WTC11 (cell line): ENCODE data around the gene PLAC8. TPM values are rescaled to one million over a fixed set of nuclear protein-coding genes. Genes with fewer than 3 reads are reported as not detected.

Source experiments
- ATAC-seq: fragments of 200-7000 bp; cut with Tn5 transposase; 2 replicates; pipeline ENCODE4 v1.10.0; 2021; ENCODE audit warnings: mild to moderate bottlenecking, moderate library complexity
- CTCF ChIA-PET: fragments of 300-600 bp; sonication (Branson Sonifier 250); formaldehyde crosslinking; loops from one replicate; lab custom pipeline; 2021; ENCODE audit warnings: antibody characterized with exemption; lab: Charles Lee
- POLR2A ChIA-PET: fragments of 350-600 bp; sonication (Branson Sonifier 250); formaldehyde crosslinking; loops from one replicate; lab custom pipeline; 2021; ENCODE audit warnings: antibody characterized with exemption; lab: Charles Lee
- DNase-seq: peaks from one replicate; pipeline ENCODE4 v3.0.0; 2021; ENCODE audit warnings: low spot score
- H3K27ac Mint-ChIP-seq: 2 replicates; pipeline ENCODE4 v1.8.0; 2021; ENCODE audit warnings: mixed read lengths
- H3K27me3 Mint-ChIP-seq: 2 replicates; pipeline ENCODE4 v1.8.0; 2021; ENCODE audit warnings: low read depth, mild to moderate bottlenecking, moderate library complexity, mixed read lengths
- H3K36me3 Mint-ChIP-seq: 2 replicates; pipeline ENCODE4 v1.8.0; 2021; ENCODE audit warnings: mixed read lengths
- H3K4me1 Mint-ChIP-seq: 2 replicates; pipeline ENCODE4 v1.8.0; 2022; ENCODE audit warnings: mixed read lengths
- H3K4me3 Mint-ChIP-seq: 2 replicates; pipeline ENCODE4 v1.8.0; 2021; ENCODE audit warnings: mild to moderate bottlenecking, moderate library complexity, mixed read lengths
- H3K9me3 Mint-ChIP-seq: 2 replicates; pipeline ENCODE4 v1.8.0; 2021; ENCODE audit warnings: mixed read lengths
- ELF4 ChIP-seq: sonication (generic); formaldehyde crosslinking; IDR thresholded peaks from 2 replicates; pipeline ENCODE4 v1.8.1; 2022; ENCODE audit warnings: low read depth, mild to moderate bottlenecking, moderate library complexity, missing genetic modification reagents
- FOXJ3 ChIP-seq: sonication (generic); formaldehyde crosslinking; IDR thresholded peaks from 2 replicates; pipeline ENCODE4 v1.9.0; 2021; ENCODE audit warnings: missing genetic modification reagents, mild to moderate bottlenecking, borderline replicate concordance
- HMGA2 ChIP-seq: fragments of 250-450 bp; sonication (Bioruptor Pico); IDR thresholded peaks from 2 replicates; pipeline ENCODE4 v1.4.0; 2021; ENCODE audit warnings: mild to moderate bottlenecking, moderate library complexity
- NR3C1 ChIP-seq: sonication (generic); formaldehyde crosslinking; conservative IDR thresholded peaks from 2 replicates; pipeline ENCODE4 v1.8.1; 2023; ENCODE audit warnings: low read depth, mild to moderate bottlenecking, missing genetic modification reagents
- ZNF396 ChIP-seq: fragments of 250-450 bp; sonication (Bioruptor Pico); IDR thresholded peaks from 2 replicates; pipeline ENCODE4 v1.8.0; 2021; ENCODE audit warnings: mild to moderate bottlenecking, moderate library complexity, borderline replicate concordance
- total RNA-seq: library from RNA; stranded (reverse); gene quantifications from 3 replicates; pipeline ENCODE4 v1.2.3, GENCODE V29; 2021
- TF ChIP-seq, protein P1 (sequence below): sonication (generic); formaldehyde crosslinking; IDR thresholded peaks from 2 replicates; pipeline ENCODE4 v1.8.1; 2023; ENCODE audit warnings: mild to moderate bottlenecking, missing genetic modification reagents, borderline replicate concordance
- TF ChIP-seq, protein P2 (sequence below): sonication (generic); formaldehyde crosslinking; IDR thresholded peaks from 2 replicates; pipeline ENCODE4 v1.8.1; 2023; ENCODE audit warnings: mild to moderate bottlenecking, missing genetic modification reagents, moderate library complexity
- TF ChIP-seq, protein P3 (sequence below): sonication (generic); formaldehyde crosslinking; IDR thresholded peaks from 2 replicates; pipeline ENCODE4 v1.8.0; 2022; ENCODE audit warnings: missing genetic modification reagents
- TF ChIP-seq, protein P4 (sequence below): fragments of 250-450 bp; sonication (Bioruptor Pico); conservative IDR thresholded peaks from 2 replicates; pipeline ENCODE4 v1.9.0; 2021; ENCODE audit warnings: mild to moderate bottlenecking
- TF ChIP-seq, protein P5 (sequence below): sonication (generic); formaldehyde crosslinking; conservative IDR thresholded peaks from 2 replicates; pipeline ENCODE4 v1.8.1; 2022; ENCODE audit warnings: mild to moderate bottlenecking, missing genetic modification reagents
- TF ChIP-seq, protein P6 (sequence below): sonication (generic); formaldehyde crosslinking; IDR thresholded peaks from 2 replicates; pipeline ENCODE4 v1.8.0; 2022; ENCODE audit warnings: mild to moderate bottlenecking, missing genetic modification reagents
- TF ChIP-seq, protein P7 (sequence below): sonication (generic); formaldehyde crosslinking; IDR thresholded peaks from 2 replicates; pipeline ENCODE4 v1.8.0; 2022; ENCODE audit warnings: mild to moderate bottlenecking, missing genetic modification reagents
- TF ChIP-seq, protein P8 (sequence below): sonication (generic); formaldehyde crosslinking; IDR thresholded peaks from 2 replicates; pipeline ENCODE4 v1.8.0; 2023; ENCODE audit warnings: missing genetic modification reagents
- TF ChIP-seq, protein P9 (sequence below): fragments of 250-450 bp; sonication (Bioruptor Pico); IDR thresholded peaks from 2 replicates; pipeline ENCODE4 v1.9.0; 2021; ENCODE audit warnings: mild to moderate bottlenecking

Gene PLAC8
- total RNA-seq, 1 experiment from 2014 or later = 1.6 TPM

DNA sequence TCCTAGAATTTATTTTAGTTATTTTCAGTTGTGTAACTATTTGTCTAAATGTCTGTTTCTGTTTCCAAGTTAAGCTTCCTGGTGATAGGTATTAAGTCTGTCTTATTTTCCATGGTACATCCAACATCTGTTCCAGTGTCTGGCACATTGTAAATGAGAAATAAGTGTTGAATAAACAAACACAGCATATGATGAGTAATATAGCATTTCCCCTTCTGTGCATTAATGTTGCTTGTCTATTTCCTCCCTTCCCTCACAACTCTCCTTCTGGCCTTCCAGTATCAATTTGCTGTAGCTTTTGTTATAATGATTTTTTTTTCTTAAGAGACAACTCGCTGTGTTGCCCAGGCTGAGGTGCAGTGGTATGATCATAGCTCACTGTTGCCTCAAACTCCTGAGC is 43.4 kb downstream of the PLAC8 start (continued):
- TF ChIP-seq, protein P1, sequence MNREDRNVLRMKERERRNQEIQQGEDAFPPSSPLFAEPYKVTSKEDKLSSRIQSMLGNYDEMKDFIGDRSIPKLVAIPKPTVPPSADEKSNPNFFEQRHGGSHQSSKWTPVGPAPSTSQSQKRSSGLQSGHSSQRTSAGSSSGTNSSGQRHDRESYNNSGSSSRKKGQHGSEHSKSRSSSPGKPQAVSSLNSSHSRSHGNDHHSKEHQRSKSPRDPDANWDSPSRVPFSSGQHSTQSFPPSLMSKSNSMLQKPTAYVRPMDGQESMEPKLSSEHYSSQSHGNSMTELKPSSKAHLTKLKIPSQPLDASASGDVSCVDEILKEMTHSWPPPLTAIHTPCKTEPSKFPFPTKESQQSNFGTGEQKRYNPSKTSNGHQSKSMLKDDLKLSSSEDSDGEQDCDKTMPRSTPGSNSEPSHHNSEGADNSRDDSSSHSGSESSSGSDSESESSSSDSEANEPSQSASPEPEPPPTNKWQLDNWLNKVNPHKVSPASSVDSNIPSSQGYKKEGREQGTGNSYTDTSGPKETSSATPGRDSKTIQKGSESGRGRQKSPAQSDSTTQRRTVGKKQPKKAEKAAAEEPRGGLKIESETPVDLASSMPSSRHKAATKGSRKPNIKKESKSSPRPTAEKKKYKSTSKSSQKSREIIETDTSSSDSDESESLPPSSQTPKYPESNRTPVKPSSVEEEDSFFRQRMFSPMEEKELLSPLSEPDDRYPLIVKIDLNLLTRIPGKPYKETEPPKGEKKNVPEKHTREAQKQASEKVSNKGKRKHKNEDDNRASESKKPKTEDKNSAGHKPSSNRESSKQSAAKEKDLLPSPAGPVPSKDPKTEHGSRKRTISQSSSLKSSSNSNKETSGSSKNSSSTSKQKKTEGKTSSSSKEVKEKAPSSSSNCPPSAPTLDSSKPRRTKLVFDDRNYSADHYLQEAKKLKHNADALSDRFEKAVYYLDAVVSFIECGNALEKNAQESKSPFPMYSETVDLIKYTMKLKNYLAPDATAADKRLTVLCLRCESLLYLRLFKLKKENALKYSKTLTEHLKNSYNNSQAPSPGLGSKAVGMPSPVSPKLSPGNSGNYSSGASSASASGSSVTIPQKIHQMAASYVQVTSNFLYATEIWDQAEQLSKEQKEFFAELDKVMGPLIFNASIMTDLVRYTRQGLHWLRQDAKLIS (CRISPR knock-in tag) = no peak
- TF ChIP-seq, protein P2, sequence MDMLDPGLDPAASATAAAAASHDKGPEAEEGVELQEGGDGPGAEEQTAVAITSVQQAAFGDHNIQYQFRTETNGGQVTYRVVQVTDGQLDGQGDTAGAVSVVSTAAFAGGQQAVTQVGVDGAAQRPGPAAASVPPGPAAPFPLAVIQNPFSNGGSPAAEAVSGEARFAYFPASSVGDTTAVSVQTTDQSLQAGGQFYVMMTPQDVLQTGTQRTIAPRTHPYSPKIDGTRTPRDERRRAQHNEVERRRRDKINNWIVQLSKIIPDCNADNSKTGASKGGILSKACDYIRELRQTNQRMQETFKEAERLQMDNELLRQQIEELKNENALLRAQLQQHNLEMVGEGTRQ (CRISPR knock-in tag) = no peak
- TF ChIP-seq, protein P3, sequence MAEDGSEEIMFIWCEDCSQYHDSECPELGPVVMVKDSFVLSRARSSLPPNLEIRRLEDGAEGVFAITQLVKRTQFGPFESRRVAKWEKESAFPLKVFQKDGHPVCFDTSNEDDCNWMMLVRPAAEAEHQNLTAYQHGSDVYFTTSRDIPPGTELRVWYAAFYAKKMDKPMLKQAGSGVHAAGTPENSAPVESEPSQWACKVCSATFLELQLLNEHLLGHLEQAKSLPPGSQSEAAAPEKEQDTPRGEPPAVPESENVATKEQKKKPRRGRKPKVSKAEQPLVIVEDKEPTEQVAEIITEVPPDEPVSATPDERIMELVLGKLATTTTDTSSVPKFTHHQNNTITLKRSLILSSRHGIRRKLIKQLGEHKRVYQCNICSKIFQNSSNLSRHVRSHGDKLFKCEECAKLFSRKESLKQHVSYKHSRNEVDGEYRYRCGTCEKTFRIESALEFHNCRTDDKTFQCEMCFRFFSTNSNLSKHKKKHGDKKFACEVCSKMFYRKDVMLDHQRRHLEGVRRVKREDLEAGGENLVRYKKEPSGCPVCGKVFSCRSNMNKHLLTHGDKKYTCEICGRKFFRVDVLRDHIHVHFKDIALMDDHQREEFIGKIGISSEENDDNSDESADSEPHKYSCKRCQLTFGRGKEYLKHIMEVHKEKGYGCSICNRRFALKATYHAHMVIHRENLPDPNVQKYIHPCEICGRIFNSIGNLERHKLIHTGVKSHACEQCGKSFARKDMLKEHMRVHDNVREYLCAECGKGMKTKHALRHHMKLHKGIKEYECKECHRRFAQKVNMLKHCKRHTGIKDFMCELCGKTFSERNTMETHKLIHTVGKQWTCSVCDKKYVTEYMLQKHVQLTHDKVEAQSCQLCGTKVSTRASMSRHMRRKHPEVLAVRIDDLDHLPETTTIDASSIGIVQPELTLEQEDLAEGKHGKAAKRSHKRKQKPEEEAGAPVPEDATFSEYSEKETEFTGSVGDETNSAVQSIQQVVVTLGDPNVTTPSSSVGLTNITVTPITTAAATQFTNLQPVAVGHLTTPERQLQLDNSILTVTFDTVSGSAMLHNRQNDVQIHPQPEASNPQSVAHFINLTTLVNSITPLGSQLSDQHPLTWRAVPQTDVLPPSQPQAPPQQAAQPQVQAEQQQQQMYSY (CRISPR knock-in tag) = no peak
- no peak for TF ChIP-seq ZNF396 (CRISPR knock-in tag)

DNA sequence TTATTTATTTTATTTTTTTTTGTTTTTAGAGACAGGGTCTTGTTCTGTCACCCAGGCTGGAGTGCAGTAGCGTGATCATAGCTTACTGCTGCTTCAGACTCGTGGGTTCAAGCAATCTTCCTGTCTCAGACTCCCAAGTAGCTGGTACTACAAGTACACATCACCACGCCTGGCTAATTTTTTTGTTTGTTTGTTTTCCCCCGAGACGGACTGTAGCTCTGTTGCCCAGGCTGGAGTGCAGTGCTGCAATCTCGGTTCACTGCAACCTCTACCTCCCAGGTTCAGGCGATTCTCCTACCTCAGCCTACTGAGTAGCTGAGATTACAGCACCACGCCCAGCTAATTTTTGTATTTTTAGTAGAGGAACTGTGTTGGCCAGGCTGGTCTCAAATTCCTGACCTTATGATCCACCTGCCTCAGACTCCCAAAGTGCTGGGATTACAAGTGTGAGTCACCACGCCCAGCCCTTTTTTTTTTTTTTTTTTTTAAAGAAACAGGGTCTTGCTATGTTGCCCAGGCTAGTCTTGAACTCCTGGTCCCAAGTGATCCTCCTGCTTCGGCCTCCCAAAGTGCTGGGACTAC is 47.4 kb downstream of the PLAC8 start:
- Mint-ChIP-seq H3K27me3 (no peaks in the 10 kb centered on the region), H3K27ac (no peak overlapping the region), H3K9me3 (no peaks in the 10 kb centered on the region), H3K4me3 (no peak overlapping the region), H3K4me1 (no peaks in the 10 kb centered on the region), H3K36me3 (peaks cover 15% of the 10 kb centered on the region; the same call in 1 of the 2 replicates)
- TF ChIP-seq, protein P4, sequence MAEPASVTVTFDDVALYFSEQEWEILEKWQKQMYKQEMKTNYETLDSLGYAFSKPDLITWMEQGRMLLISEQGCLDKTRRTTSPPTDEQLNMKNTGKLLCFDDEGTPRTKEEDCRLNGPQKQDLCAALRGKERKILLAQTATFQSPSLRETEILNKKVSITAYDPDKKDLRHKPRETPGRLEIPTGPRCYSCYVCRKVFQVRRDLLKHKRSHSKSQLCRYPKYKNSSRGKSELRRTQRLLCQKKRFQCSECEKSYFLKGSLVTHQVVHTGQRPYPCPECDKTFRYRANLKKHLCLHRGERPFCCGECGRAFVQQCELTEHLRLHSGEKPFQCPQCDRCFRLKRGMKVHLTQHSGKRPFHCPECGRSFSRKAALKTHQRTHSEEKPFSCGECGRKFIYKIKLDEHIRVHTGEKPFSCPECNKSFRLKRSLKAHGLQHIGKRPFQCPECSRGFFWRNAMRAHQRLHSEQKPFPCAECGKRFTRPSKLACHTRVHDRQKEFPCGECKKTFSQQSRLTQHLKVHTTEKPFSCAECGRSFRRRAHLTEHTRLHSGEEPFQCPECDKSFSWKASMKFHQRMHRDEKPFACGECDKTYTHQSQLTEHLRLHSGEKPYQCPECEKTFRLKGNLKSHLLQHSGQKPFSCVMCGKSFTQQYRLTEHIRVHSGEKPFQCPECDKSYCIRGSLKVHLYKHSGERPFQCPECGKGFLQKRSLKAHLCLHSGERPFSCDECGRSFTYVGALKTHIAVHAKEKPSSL = no peak
- ChIA-PET CTCF (interaction anchor here (0.6 kb wide), 1 partner anchor 33 kb away, joined by 3 read pairs; no protein-coding TSS in a partner anchor), POLR2A (no interaction called here)
- no peak for DNase-seq
- ATAC-seq = no peak

DNA sequence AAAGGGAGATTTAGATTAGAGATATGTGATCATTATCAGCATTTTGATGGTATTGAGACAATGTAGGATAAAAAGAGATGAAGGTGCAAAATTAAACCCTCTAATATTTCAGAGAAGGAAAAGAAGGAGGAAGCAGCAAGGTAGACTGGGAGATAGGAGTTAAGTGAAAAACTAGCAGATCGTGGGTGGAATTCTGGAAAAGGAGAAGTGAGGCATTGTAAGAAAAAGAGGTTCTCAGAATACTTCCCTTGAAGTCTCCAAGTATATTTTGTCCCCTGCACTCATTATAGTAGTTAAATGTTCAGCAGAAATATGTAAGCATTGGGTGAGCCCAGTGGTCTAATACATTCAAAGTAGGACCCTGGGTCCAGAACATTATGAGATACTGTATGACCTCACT is 49.3 kb downstream of the PLAC8 start:
- Mint-ChIP-seq H3K27ac (no peak overlapping the region), H3K4me3 (no peak overlapping the region), H3K4me1 (no peaks in the 10 kb centered on the region), H3K27me3 (no peaks in the 10 kb centered on the region), H3K36me3 (peaks cover 21% of the 10 kb centered on the region), H3K9me3 (no peaks in the 10 kb centered on the region)
- CTCF ChIA-PET = no interaction called here
- DNase-seq (no peak), ATAC-seq (no peak)
- POLR2A ChIA-PET = no interaction called here
- TF ChIP-seq NR3C1 (CRISPR knock-in tag) = no peak
- TF ChIP-seq, protein P5, sequence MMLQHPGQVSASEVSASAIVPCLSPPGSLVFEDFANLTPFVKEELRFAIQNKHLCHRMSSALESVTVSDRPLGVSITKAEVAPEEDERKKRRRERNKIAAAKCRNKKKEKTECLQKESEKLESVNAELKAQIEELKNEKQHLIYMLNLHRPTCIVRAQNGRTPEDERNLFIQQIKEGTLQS = no peak
- TF ChIP-seq, protein P6, sequence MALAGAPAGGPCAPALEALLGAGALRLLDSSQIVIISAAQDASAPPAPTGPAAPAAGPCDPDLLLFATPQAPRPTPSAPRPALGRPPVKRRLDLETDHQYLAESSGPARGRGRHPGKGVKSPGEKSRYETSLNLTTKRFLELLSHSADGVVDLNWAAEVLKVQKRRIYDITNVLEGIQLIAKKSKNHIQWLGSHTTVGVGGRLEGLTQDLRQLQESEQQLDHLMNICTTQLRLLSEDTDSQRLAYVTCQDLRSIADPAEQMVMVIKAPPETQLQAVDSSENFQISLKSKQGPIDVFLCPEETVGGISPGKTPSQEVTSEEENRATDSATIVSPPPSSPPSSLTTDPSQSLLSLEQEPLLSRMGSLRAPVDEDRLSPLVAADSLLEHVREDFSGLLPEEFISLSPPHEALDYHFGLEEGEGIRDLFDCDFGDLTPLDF = no peak
- TF ChIP-seq, protein P7, sequence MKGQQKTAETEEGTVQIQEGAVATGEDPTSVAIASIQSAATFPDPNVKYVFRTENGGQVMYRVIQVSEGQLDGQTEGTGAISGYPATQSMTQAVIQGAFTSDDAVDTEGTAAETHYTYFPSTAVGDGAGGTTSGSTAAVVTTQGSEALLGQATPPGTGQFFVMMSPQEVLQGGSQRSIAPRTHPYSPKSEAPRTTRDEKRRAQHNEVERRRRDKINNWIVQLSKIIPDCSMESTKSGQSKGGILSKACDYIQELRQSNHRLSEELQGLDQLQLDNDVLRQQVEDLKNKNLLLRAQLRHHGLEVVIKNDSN (CRISPR knock-in tag) = no peak
- TF ChIP-seq ELF4 (CRISPR knock-in tag) = no peak
- TF ChIP-seq HMGA2 = no peak
- TF ChIP-seq, protein P8, sequence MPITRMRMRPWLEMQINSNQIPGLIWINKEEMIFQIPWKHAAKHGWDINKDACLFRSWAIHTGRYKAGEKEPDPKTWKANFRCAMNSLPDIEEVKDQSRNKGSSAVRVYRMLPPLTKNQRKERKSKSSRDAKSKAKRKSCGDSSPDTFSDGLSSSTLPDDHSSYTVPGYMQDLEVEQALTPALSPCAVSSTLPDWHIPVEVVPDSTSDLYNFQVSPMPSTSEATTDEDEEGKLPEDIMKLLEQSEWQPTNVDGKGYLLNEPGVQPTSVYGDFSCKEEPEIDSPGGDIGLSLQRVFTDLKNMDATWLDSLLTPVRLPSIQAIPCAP (CRISPR knock-in tag) = no peak
- TF ChIP-seq FOXJ3 (CRISPR knock-in tag) = no peak
- TF ChIP-seq, protein P9, sequence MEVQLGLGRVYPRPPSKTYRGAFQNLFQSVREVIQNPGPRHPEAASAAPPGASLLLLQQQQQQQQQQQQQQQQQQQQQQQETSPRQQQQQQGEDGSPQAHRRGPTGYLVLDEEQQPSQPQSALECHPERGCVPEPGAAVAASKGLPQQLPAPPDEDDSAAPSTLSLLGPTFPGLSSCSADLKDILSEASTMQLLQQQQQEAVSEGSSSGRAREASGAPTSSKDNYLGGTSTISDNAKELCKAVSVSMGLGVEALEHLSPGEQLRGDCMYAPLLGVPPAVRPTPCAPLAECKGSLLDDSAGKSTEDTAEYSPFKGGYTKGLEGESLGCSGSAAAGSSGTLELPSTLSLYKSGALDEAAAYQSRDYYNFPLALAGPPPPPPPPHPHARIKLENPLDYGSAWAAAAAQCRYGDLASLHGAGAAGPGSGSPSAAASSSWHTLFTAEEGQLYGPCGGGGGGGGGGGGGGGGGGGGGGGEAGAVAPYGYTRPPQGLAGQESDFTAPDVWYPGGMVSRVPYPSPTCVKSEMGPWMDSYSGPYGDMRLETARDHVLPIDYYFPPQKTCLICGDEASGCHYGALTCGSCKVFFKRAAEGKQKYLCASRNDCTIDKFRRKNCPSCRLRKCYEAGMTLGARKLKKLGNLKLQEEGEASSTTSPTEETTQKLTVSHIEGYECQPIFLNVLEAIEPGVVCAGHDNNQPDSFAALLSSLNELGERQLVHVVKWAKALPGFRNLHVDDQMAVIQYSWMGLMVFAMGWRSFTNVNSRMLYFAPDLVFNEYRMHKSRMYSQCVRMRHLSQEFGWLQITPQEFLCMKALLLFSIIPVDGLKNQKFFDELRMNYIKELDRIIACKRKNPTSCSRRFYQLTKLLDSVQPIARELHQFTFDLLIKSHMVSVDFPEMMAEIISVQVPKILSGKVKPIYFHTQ (CRISPR knock-in tag) = no peak
